D721Med (cell line): ENCODE measurements around the gene ITGAE.
A peak's percentile ranks its signal among the peaks of the same experiment; 100 is the strongest.

Experiments used
- DNase-seq: peaks from one replicate; pipeline ENCODE4 v3.0.0; 2011; ENCODE audit warnings: low spot score; ENCODE audit not compliant: insufficient read length
- FAIRE-seq: peaks from 2 replicates; lab custom pipeline; 2011; peaks lifted over from hg19 to GRCh38; lab: Jason Lieb, UNC
- TF ChIP-seq, protein P1 (sequence below): IDR thresholded peaks from 2 replicates; pipeline ENCODE4 v1.5.1; 2012; ENCODE audit warnings: mild to moderate bottlenecking, control low read depth; ENCODE audit not compliant: insufficient read depth; ENCODE audit errors: missing control alignments

ITGAE gene

DNA sequence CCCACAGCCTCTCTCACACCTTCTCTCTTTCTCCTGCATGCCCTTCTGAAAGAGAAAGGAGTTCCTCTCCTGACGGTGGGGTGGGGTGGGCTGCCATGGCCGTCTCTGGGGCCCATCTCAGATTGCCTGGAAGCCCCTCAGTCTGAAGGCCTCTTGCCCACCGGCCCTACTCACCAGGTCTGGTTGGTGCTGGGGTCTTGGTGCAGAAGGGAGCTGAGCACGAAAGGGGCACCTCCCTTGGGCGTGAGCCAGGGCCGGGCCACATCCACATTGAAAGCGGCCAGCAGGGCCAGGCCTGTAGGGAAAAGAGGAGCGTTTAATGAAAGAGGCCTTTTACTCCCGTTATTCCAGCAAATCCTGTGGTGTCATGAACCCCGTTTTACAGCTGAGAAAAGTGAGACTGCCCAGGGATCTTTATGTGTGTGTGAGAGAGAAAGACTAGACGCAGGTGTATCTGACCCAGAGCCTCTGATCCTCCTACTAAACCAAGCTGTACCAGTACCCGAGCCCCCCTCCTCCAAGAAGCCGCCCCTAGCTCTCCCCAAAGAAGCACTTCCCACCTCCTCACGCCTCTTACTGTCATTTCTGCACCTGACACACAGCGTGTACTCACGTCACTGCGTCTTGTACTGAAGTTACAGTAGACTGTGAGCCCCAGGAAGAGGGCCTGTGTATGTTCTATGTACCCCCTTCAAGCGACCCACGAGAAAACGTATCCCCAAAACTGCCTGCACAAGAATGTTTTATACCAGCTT, 23.4 kb downstream of the ITGAE start:
- TF ChIP-seq, protein P1, sequence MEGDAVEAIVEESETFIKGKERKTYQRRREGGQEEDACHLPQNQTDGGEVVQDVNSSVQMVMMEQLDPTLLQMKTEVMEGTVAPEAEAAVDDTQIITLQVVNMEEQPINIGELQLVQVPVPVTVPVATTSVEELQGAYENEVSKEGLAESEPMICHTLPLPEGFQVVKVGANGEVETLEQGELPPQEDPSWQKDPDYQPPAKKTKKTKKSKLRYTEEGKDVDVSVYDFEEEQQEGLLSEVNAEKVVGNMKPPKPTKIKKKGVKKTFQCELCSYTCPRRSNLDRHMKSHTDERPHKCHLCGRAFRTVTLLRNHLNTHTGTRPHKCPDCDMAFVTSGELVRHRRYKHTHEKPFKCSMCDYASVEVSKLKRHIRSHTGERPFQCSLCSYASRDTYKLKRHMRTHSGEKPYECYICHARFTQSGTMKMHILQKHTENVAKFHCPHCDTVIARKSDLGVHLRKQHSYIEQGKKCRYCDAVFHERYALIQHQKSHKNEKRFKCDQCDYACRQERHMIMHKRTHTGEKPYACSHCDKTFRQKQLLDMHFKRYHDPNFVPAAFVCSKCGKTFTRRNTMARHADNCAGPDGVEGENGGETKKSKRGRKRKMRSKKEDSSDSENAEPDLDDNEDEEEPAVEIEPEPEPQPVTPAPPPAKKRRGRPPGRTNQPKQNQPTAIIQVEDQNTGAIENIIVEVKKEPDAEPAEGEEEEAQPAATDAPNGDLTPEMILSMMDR: no peak
- FAIRE-seq (no peak), DNase-seq (no peak)

- TF ChIP-seq, protein P1: no peak
- no peak for DNase-seq
- FAIRE-seq: no peak
These were observed 27.0 kb downstream of the ITGAE start for GRCh38 chr17:3773966-3774365.

- DNase-seq (no peak), FAIRE-seq (no peak)
- TF ChIP-seq, protein P1: no peak
These were observed 27.5 kb downstream of the ITGAE start for GRCh38 chr17:3773511-3773910.

- FAIRE-seq: no peak
- TF ChIP-seq, protein P1: no peak
- no peak for DNase-seq
These were observed 28.2 kb downstream of the ITGAE start for GRCh38 chr17:3772764-3773163.

GRCh38 chr17:3771140-3771539, 29.8 kb downstream of the ITGAE start:
- DNase-seq (peak; percentile 51), FAIRE-seq (no peak)
- TF ChIP-seq, protein P1: no peak

DNA sequence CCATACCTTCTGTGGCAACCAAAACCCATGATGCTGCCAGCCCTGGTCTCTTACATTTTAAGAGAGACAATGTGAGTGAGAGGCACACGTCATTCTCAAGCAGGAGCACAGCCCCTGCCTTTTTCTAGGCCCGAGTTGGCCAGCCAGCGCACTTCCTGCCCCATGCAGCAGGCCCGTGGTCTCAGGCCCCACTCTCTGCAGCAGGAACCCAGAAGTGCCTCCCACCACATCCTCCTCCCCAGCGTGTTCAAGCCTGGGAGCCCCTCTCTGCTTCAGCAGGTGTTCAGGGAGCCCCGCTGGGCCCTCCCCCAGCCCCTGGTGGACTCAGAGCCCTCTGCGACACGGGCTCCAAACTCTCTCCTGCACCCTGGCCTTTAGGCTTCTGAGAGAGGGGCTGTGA, 30.5 kb downstream of the ITGAE start:
- TF ChIP-seq, protein P1: no peak
- no peak for DNase-seq
- no peak for FAIRE-seq

- TF ChIP-seq, protein P1: no peak
- DNase-seq: no peak
- FAIRE-seq: no peak
These were observed 32.2 kb downstream of the ITGAE start for GRCh38 chr17:3768769-3769168.
